H1 (cell line): Measurements from ENCODE around the gene NKAIN2. TPM values are rescaled to one million over a fixed set of nuclear protein-coding genes. Genes with fewer than 3 reads are reported as not detected.

Experiments
- CTCF ChIA-PET: fragments of 300-600 bp; sonication (Branson Sonifier 250); formaldehyde crosslinking; loops from one replicate; lab custom pipeline; 2021; ENCODE audit not compliant: partially characterized antibody; lab: Charles Lee
- POLR2A ChIA-PET: fragments of 300-600 bp; sonication (Branson Sonifier 250); formaldehyde crosslinking; loops from one replicate; lab custom pipeline; 2021; ENCODE audit warnings: inconsistent platforms; ENCODE audit not compliant: partially characterized antibody; lab: Charles Lee
- DNase-seq, 2 experiments: peaks; one replicate each; pipeline versions ENCODE4 v3.0.0 to v3.0.0-alpha.2; 2010 to 2022; ENCODE audit warnings: low spot score in 2 of 2, low read depth in 1 of 2, mixed read lengths in 1 of 2
- FAIRE-seq: peaks from 2 replicates; lab custom pipeline; 2011; peaks lifted over from hg19 to GRCh38; lab: Jason Lieb, UNC
- H2AFZ ChIP-seq: 2 replicates; pipeline ENCODE4 v1.8.1; 2012; ENCODE audit warnings: low read length, inconsistent platforms
- H2AK5ac ChIP-seq: 2 replicates; pipeline ENCODE4 v1.6.1; 2013; ENCODE audit warnings: low read depth, low read length
- H2BK120ac ChIP-seq: replicated peaks from 2 replicates; pipeline ENCODE3; 2013; ENCODE audit warnings: low read depth, low read length, inconsistent platforms
- H2BK12ac ChIP-seq: 2 replicates; pipeline ENCODE4 v1.6.1; 2013; ENCODE audit warnings: low read depth, low read length
- H2BK15ac ChIP-seq: 2 replicates; pipeline ENCODE4 v1.6.1; 2013; ENCODE audit warnings: low read length
- H2BK20ac ChIP-seq: 2 replicates; pipeline ENCODE4 v1.6.1; 2013; ENCODE audit warnings: low read length
- H2BK5ac ChIP-seq: 2 replicates; pipeline ENCODE4 v1.6.1; 2013; ENCODE audit warnings: low read depth, low read length
- H3K14ac ChIP-seq: 2 replicates; pipeline ENCODE4 v1.6.1; 2013; ENCODE audit warnings: inconsistent platforms; ENCODE audit not compliant: insufficient read length
- H3K18ac ChIP-seq: 2 replicates; pipeline ENCODE4 v1.6.1; 2013; ENCODE audit warnings: low read length; ENCODE audit errors: extremely low read depth
- H3K23ac ChIP-seq: 2 replicates; pipeline ENCODE4 v1.6.1; 2013; ENCODE audit warnings: inconsistent platforms; ENCODE audit not compliant: insufficient read length
- H3K23me2 ChIP-seq: 2 replicates; pipeline ENCODE4 v1.6.1; 2013; ENCODE audit warnings: low read depth, low read length
- H3K27ac ChIP-seq: 2 replicates; pipeline ENCODE4 v1.6.1; 2011; ENCODE audit warnings: low read depth, low read length, inconsistent platforms
- H3K27me3 ChIP-seq, 4 experiments: replicated peaks in 1 of 4; 1 replicate in 1 of 4; 2 replicates in 3 of 4; pipeline versions ENCODE4 v1.6.1 to v1.8.1; 2011 to 2013; ENCODE audit warnings: low read length in 3 of 4, mild to moderate bottlenecking in 3 of 4, inconsistent platforms in 2 of 4, mixed read lengths in 2 of 4, moderate library complexity in 1 of 4; ENCODE audit not compliant: control insufficient read depth in 3 of 4, insufficient read depth in 3 of 4; ENCODE audit errors: extremely low read depth in 1 of 4
- H3K36me3 ChIP-seq, 4 experiments: 2 replicates each; pipeline versions ENCODE4 v1.6.1 to v1.8.1; 2011 to 2013; ENCODE audit warnings: mild to moderate bottlenecking in 4 of 4, low read length in 3 of 4, moderate library complexity in 2 of 4, control low read depth in 1 of 4, inconsistent platforms in 1 of 4; ENCODE audit not compliant: insufficient read depth in 4 of 4, control insufficient read depth in 2 of 4
- H3K4ac ChIP-seq: replicated peaks from 2 replicates; pipeline ENCODE3; 2013; ENCODE audit warnings: low read length, low read depth, mixed read lengths, inconsistent platforms; ENCODE audit not compliant: insufficient read length
- H3K4me1 ChIP-seq, 4 experiments: replicated peaks in 1 of 4; 1 replicate in 1 of 4; 2 replicates in 3 of 4; pipeline versions ENCODE4 v1.6.1 to v1.8.1; 2011 to 2013; ENCODE audit warnings: low read length in 3 of 4, inconsistent platforms in 2 of 4, mixed read lengths in 1 of 4; ENCODE audit not compliant: insufficient read depth in 4 of 4, control insufficient read depth in 3 of 4
- H3K4me2 ChIP-seq, 2 experiments: 2 replicates each; pipeline versions ENCODE4 v1.6.1 to v1.8.1; 2011 to 2013; ENCODE audit warnings: low read depth in 2 of 2, low read length in 2 of 2, control low read depth in 1 of 2, inconsistent platforms in 1 of 2, mild to moderate bottlenecking in 1 of 2; ENCODE audit not compliant: insufficient read depth in 1 of 2
- H3K4me3 ChIP-seq, 4 experiments: fragments of 200-600, 300-600 bp in 1 of 4; sonication (generic), shearing (Covaris generic), sonication (Bioruptor Twin) in 1 of 4; 2 replicates each; pipeline versions ENCODE4 v1.5.1 to v1.8.1; 2011 to 2016; ENCODE audit warnings: low read length in 4 of 4, low read depth in 3 of 4, control low read depth in 2 of 4, inconsistent platforms in 2 of 4, mild to moderate bottlenecking in 2 of 4, mixed read lengths in 1 of 4, moderate library complexity in 1 of 4; ENCODE audit not compliant: insufficient read depth in 2 of 4; ENCODE audit errors: extremely low read depth in 1 of 4
- H3K56ac ChIP-seq: replicated peaks from 2 replicates; pipeline ENCODE3; 2013; ENCODE audit warnings: low read depth, mild to moderate bottlenecking, mixed read lengths, low read length, inconsistent platforms; ENCODE audit not compliant: insufficient read length
- H3K79me1 ChIP-seq: 2 replicates; pipeline ENCODE4 v1.6.1; 2013; ENCODE audit warnings: low read depth, low read length, control low read depth
- H3K79me2 ChIP-seq, 2 experiments: 2 replicates each; pipeline versions ENCODE4 v1.6.1 to v1.8.1; 2012 to 2013; ENCODE audit warnings: low read length in 2 of 2, mild to moderate bottlenecking in 2 of 2, inconsistent platforms in 1 of 2; ENCODE audit not compliant: insufficient read depth in 2 of 2, control insufficient read depth in 1 of 2
- H3K9ac ChIP-seq, 4 experiments: replicated peaks in 1 of 4; 1 replicate in 1 of 4; 2 replicates in 3 of 4; pipeline versions ENCODE4 v1.6.1 to v1.8.1; 2011 to 2013; ENCODE audit warnings: low read depth in 3 of 4, low read length in 3 of 4, control low read depth in 2 of 4, mild to moderate bottlenecking in 2 of 4, moderate library complexity in 2 of 4, inconsistent platforms in 1 of 4; ENCODE audit errors: extremely low read depth in 1 of 4
- H3K9me3 ChIP-seq, 2 experiments: 2 replicates each; pipeline versions ENCODE4 v1.6.1 to v1.8.1; 2012 to 2013; ENCODE audit warnings: mild to moderate bottlenecking in 2 of 2, moderate library complexity in 2 of 2, control low read depth in 1 of 2, inconsistent platforms in 1 of 2, low read depth in 1 of 2, low read length in 1 of 2, mixed read lengths in 1 of 2; ENCODE audit not compliant: insufficient read depth in 2 of 2
- H4K20me1 ChIP-seq, 2 experiments: replicated peaks in 1 of 2; 2 replicates each; pipeline versions ENCODE3 to v1.8.1; 2011 to 2013; ENCODE audit warnings: inconsistent platforms in 2 of 2, low read length in 2 of 2, mild to moderate bottlenecking in 1 of 2; ENCODE audit not compliant: insufficient read depth in 2 of 2, control insufficient read depth in 1 of 2
- H4K5ac ChIP-seq: 2 replicates; pipeline ENCODE4 v1.6.1; 2013; ENCODE audit warnings: low read length, low read depth, mixed read lengths, inconsistent platforms; ENCODE audit not compliant: insufficient read length
- H4K8ac ChIP-seq: 2 replicates; pipeline ENCODE4 v1.8.0; 2013; ENCODE audit warnings: mild to moderate bottlenecking, moderate library complexity, low read length, inconsistent platforms; ENCODE audit not compliant: insufficient read depth; ENCODE audit errors: extremely low read depth
- H4K91ac ChIP-seq: replicated peaks from 2 replicates; pipeline ENCODE3; 2013; ENCODE audit warnings: low read length, mixed read lengths, inconsistent platforms; ENCODE audit not compliant: insufficient read length
- MAX ChIP-seq: IDR thresholded peaks from 2 replicates; pipeline ENCODE4 v1.6.1; 2012; ENCODE audit warnings: inconsistent platforms
- WGBS, 2 experiments: shearing (Covaris generic) in 1 of 2; methylation state at CpG; one replicate each; pipeline versions ENCODE4 v1.1.6 to v1.1.7; 2013 to 2015; ENCODE audit warnings: low lambda C conversion rate in 2 of 2, mixed read lengths in 2 of 2, inconsistent platforms in 1 of 2, low coverage in 1 of 2, missing lambda C conversion rate in 1 of 2; ENCODE audit not compliant: insufficient replicate concordance in 2 of 2, insufficient coverage in 1 of 2, insufficient read length in 1 of 2; ENCODE audit errors: extremely low coverage in 1 of 2, missing lambda C conversion rate in 1 of 2; 5-methylcytosine and 5-hydroxymethylcytosine counted together
- polyA plus RNA-seq, 7 experiments: library from polyadenylated mRNA; depleted of rRNA in 3 of 7; stranded (reverse) in 5 of 7; unstranded in 2 of 7; fragments of >200 nt in 5 of 7; fragments of 200-250 nt in 2 of 7; gene quantifications; 1 replicate in 5 of 7; 2 replicates in 1 of 7; 4 replicates in 1 of 7; pipeline versions ENCODE4 v1.2.1 to v1.2.3, GENCODE V29; 2011 to 2013; ENCODE audit warnings: missing spikeins in 2 of 7, mixed read lengths in 2 of 7
- total RNA-seq: library from RNA; stranded (reverse); fragmentation: NEBNext Ultra II Directional; extraction: Animal tissue kit (Norgen Biotek cat#: 25700); gene quantifications from 2 replicates; pipeline ENCODE4 v1.2.1, GENCODE V29; 2021

Gene NKAIN2
- total and polyA plus RNA-seq, 2 of the 8 experiments (the other 6 are each of a cell fraction or from before 2014, with no cell fraction given): 0.20 to 0.34 TPM

GRCh38 chr6:124599656-124600055 lies 796.0 kb downstream of the NKAIN2 start:
- POLR2A ChIA-PET: no interaction called here
- Histone ChIP-seq H3K18ac (no peak overlapping the region), H3K27ac (no peak overlapping the region), H3K4me3 (no peak overlapping the region), H3K36me3 (no peaks in the 10 kb centered on the region), H3K79me1 (no peaks in the 10 kb centered on the region), H3K9ac (no peak overlapping the region), H3K79me2 (no peaks in the 10 kb centered on the region), H4K91ac (no peak overlapping the region), H2BK15ac (no peak overlapping the region), H3K27me3 (no peaks in the 10 kb centered on the region), H2BK120ac (no peak overlapping the region), H3K4me1 (no peaks in the 10 kb centered on the region), H3K23ac (no peak overlapping the region), H3K14ac (no peak overlapping the region), H2BK20ac (no peak overlapping the region), H2BK12ac (no peak overlapping the region), H3K4ac (no peak overlapping the region), H4K5ac (no peak overlapping the region), H4K20me1 (no peaks in the 10 kb centered on the region), H2AK5ac (no peak overlapping the region), H4K8ac (no peak overlapping the region), H3K9me3 (no peaks in the 10 kb centered on the region), H3K4me2 (no peak overlapping the region), H2AFZ (no peak overlapping the region), H2BK5ac (no peak overlapping the region), H3K56ac (no peak overlapping the region), H3K23me2 (no peaks in the 10 kb centered on the region)
- DNase-seq (no peak), FAIRE-seq (no peak)
- CTCF ChIA-PET: interaction anchor here (0.7 kb wide), 1 partner anchor 120 kb away, joined by 3 read pairs; no protein-coding TSS in a partner anchor
- whole genome bisulfite sequencing, 2 experiments: 83% methylated on average over 1 of the region's 1 CpG; no CpG with 5 or more reads in 1 of the 2 experiments
- no peak for TF ChIP-seq MAX
